ENCODE results near the gene ATG4C.

Gene ATG4C

GRCh38 chr1:62790716-62791115 is 6.8 kb downstream of the ATG4C start:
- no peak overlapping the region for H3K4me3 ChIP-seq (replicated peaks; ENCODE audit: insufficient read depth, low read length)
- DNase-seq (ENCODE audit: low read depth in 1 of 2, low spot score in 1 of 2): no peak
- no peaks in the 10 kb centered on the region for H3K27me3 ChIP-seq (ENCODE audit: insufficient read depth, poor library complexity, severe bottlenecking)
- no peak overlapping the region for H3K27ac ChIP-seq (replicated peaks)
- no peak for TF ChIP-seq SPI1 (IDR thresholded peaks at IDR 0.05; ENCODE audit: borderline replicate concordance, low read depth)
- no peak for TF ChIP-seq REST (IDR thresholded peaks at IDR 0.05; ENCODE audit: insufficient replicate concordance, low read depth)
- TF ChIP-seq CTCF (IDR thresholded peaks at IDR 0.05; ENCODE audit: insufficient read depth, low read length): no peak
- TF ChIP-seq GABPA (IDR thresholded peaks at IDR 0.05; ENCODE audit: low read depth): no peak
- TF ChIP-seq POLR2AphosphoS5 (IDR thresholded peaks at IDR 0.05; ENCODE audit: low read depth): no peak

- H3K27ac ChIP-seq (replicated peaks): no peak overlapping the region
- H3K4me3 ChIP-seq (replicated peaks; ENCODE audit: insufficient read depth, low read length): no peak overlapping the region
- TF ChIP-seq CTCF (IDR thresholded peaks at IDR 0.05; ENCODE audit: insufficient read depth, low read length) (no peak), GABPA (IDR thresholded peaks at IDR 0.05; ENCODE audit: low read depth) (no peak), POLR2AphosphoS5 (IDR thresholded peaks at IDR 0.05; ENCODE audit: low read depth) (no peak), SPI1 (IDR thresholded peaks at IDR 0.05; ENCODE audit: borderline replicate concordance, low read depth) (no peak), REST (IDR thresholded peaks at IDR 0.05; ENCODE audit: insufficient replicate concordance, low read depth) (no peak)
- DNase-seq (ENCODE audit: low read depth in 1 of 2, low spot score in 1 of 2): no peak
- no peaks in the 10 kb centered on the region for H3K27me3 ChIP-seq (ENCODE audit: insufficient read depth, poor library complexity, severe bottlenecking)
Observed at GRCh38 chr1:62794053-62794452, 10.1 kb downstream of the ATG4C start.

GRCh38 chr1:62796221-62796620 is 12.3 kb downstream of the ATG4C start:
- TF ChIP-seq POLR2AphosphoS5 (IDR thresholded peaks at IDR 0.05; ENCODE audit: low read depth): no peak
- no peak for TF ChIP-seq CTCF (IDR thresholded peaks at IDR 0.05; ENCODE audit: insufficient read depth, low read length)
- TF ChIP-seq GABPA (IDR thresholded peaks at IDR 0.05; ENCODE audit: low read depth): no peak
- TF ChIP-seq REST (IDR thresholded peaks at IDR 0.05; ENCODE audit: insufficient replicate concordance, low read depth): no peak
- TF ChIP-seq SPI1 (IDR thresholded peaks at IDR 0.05; ENCODE audit: borderline replicate concordance, low read depth): no peak; the same call in 1 of the 2 replicates
- Histone ChIP-seq H3K27ac (replicated peaks) (peak overlapping the region; percentile 73), H3K27me3 (ENCODE audit: insufficient read depth, poor library complexity, severe bottlenecking) (no peaks in the 10 kb centered on the region), H3K4me3 (replicated peaks; ENCODE audit: insufficient read depth, low read length) (no peak overlapping the region)
- no peak for DNase-seq (ENCODE audit: low read depth in 1 of 2, low spot score in 1 of 2)

All from HL-60 (cell line).